ENCODE results near the gene MINDY3.

Gene MINDY3

GRCh38 chr10:15783941-15784636 lies 76.2 kb downstream of the MINDY3 start:
- TF ChIP-seq GATA2 (IDR thresholded peaks at IDR 0.05; ENCODE audit: low read depth, low read length): no peak
- TF ChIP-seq GATA3 (IDR thresholded peaks at IDR 0.05; ENCODE audit: low read depth, low read length): no peak

- TF ChIP-seq GATA3 (IDR thresholded peaks at IDR 0.05; ENCODE audit: low read depth, low read length) (no peak), GATA2 (IDR thresholded peaks at IDR 0.05; ENCODE audit: low read depth, low read length) (no peak)
Observed at GRCh38 chr10:15782851-15783250, 77.5 kb downstream of the MINDY3 start.

- no peak for TF ChIP-seq GATA2 (IDR thresholded peaks at IDR 0.05; ENCODE audit: low read depth, low read length)
- TF ChIP-seq GATA3 (IDR thresholded peaks at IDR 0.05; ENCODE audit: low read depth, low read length): no peak
Observed at GRCh38 chr10:15781381-15781960, 78.8 kb downstream of the MINDY3 start.

- no peak for TF ChIP-seq GATA2 (IDR thresholded peaks at IDR 0.05; ENCODE audit: low read depth, low read length)
- no peak for TF ChIP-seq GATA3 (IDR thresholded peaks at IDR 0.05; ENCODE audit: low read depth, low read length)
Observed at GRCh38 chr10:15780353-15781135, 79.8 kb downstream of the MINDY3 start.

- TF ChIP-seq GATA3 (IDR thresholded peaks at IDR 0.05; ENCODE audit: low read depth, low read length): no peak
- no peak for TF ChIP-seq GATA2 (IDR thresholded peaks at IDR 0.05; ENCODE audit: low read depth, low read length)
Observed at GRCh38 chr10:15775513-15775912, 84.8 kb downstream of the MINDY3 start.

- TF ChIP-seq GATA2 (IDR thresholded peaks at IDR 0.05; ENCODE audit: low read depth, low read length): no peak
- no peak for TF ChIP-seq GATA3 (IDR thresholded peaks at IDR 0.05; ENCODE audit: low read depth, low read length)
Observed at GRCh38 chr10:15764892-15765454, 95.3 kb downstream of the MINDY3 start.

- TF ChIP-seq GATA2 (IDR thresholded peaks at IDR 0.05; ENCODE audit: low read depth, low read length) (no peak), GATA3 (IDR thresholded peaks at IDR 0.05; ENCODE audit: low read depth, low read length) (no peak)
Observed at GRCh38 chr10:15763006-15763405, 97.3 kb downstream of the MINDY3 start.

GRCh38 chr10:15760681-15761080 lies 99.6 kb downstream of the MINDY3 start:
- no peak for TF ChIP-seq GATA3 (IDR thresholded peaks at IDR 0.05; ENCODE audit: low read depth, low read length)

- TF ChIP-seq GATA2 (IDR thresholded peaks at IDR 0.05; ENCODE audit: low read depth, low read length) (no peak), GATA3 (IDR thresholded peaks at IDR 0.05; ENCODE audit: low read depth, low read length) (no peak)
Observed at GRCh38 chr10:15759265-15759664, 101.0 kb downstream of the MINDY3 start.

- TF ChIP-seq GATA2 (IDR thresholded peaks at IDR 0.05; ENCODE audit: low read depth, low read length) (no peak), GATA3 (IDR thresholded peaks at IDR 0.05; ENCODE audit: low read depth, low read length) (no peak)
Observed at GRCh38 chr10:15758618-15759017, 101.7 kb downstream of the MINDY3 start.

GRCh38 chr10:15754937-15755336 lies 105.4 kb downstream of the MINDY3 start:
- no peak for TF ChIP-seq GATA2 (IDR thresholded peaks at IDR 0.05; ENCODE audit: low read depth, low read length)
- TF ChIP-seq GATA3 (IDR thresholded peaks at IDR 0.05; ENCODE audit: low read depth, low read length): no peak

- TF ChIP-seq GATA2 (IDR thresholded peaks at IDR 0.05; ENCODE audit: low read depth, low read length): no peak
- TF ChIP-seq GATA3 (IDR thresholded peaks at IDR 0.05; ENCODE audit: low read depth, low read length): no peak
Observed at GRCh38 chr10:15751046-15751445, 109.3 kb downstream of the MINDY3 start.

- TF ChIP-seq GATA2 (IDR thresholded peaks at IDR 0.05; ENCODE audit: low read depth, low read length) (no peak), GATA3 (IDR thresholded peaks at IDR 0.05; ENCODE audit: low read depth, low read length) (no peak)
Observed at GRCh38 chr10:15748126-15748525, 112.2 kb downstream of the MINDY3 start.

GRCh38 chr10:15747632-15748031 lies 112.7 kb downstream of the MINDY3 start:
- TF ChIP-seq GATA2 (IDR thresholded peaks at IDR 0.05; ENCODE audit: low read depth, low read length) (no peak), GATA3 (IDR thresholded peaks at IDR 0.05; ENCODE audit: low read depth, low read length) (no peak)

Measured in SH-SY5Y (cell line).